Inferior parietal cortex (tissue), 1 donor: ENCODE results near the gene CABCOCO1.

Source experiments
- DNase-seq: peaks from one replicate; pipeline ENCODE4 v3.0.0-alpha.2; 2016; ENCODE audit errors: extremely low spot score

The CABCOCO1 gene

GRCh38 chr10:61812920-61813319 is 150.2 kb downstream of the CABCOCO1 start:
- no peak for DNase-seq

DNA sequence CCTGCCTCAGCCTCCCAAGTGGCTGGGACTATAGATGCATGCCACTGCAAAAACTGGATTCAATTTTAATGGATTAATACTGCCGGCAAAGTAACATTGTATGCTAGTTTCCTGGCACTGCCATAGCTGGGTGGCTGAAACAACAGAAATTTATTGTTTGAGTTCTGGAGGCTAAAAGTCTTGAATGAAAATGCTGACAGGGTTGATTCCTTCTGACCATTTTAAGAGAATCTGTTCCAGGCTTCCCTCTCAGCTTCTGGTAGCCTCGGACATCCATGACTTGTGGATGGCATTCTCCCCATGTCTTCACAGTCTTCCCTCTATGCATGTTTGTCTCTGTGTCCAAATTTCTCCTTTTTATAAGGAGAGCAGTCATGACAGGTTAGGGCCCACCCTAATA is 151.4 kb downstream of the CABCOCO1 start:
- no peak for DNase-seq

DNA sequence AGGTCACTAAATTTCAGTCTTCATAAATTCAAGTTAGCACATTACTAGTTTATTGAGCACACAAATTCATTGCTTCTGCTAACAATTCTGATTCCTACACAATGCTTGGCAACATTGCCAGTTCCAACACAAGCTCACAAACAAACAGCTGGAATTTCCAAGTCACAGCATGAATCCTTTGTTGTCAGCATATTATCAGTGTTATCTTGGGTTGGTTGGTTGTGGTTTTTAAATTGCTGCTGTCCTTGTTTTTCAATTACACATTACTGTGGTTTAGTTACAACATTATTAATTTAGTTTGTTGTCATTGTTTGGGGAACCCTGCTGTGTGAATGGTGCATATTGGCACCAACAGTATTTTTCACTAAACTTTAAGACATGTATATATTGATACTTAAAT is 152.8 kb downstream of the CABCOCO1 start:
- DNase-seq = no peak
